HG02759 (cell line): Measurements from ENCODE around the gene KRTCAP2.
"Not testable (repeated sequence)": the region's sequence is repeated elsewhere in the genome, so short reads cannot be mapped to it uniquely, and the experiment has no call there.

Source experiments
- ATAC-seq: cut with Tn5 transposase; IDR thresholded peaks from one replicate; pipeline ENCODE4 v1.9.1; 2021; ENCODE audit warnings: mild to moderate bottlenecking, moderate library complexity; ENCODE audit not compliant: unreplicated experiment

Gene KRTCAP2

GRCh38 chr1:155170101-155170785 lies 2.9 kb downstream of the KRTCAP2 start:
- no peak for ATAC-seq

- ATAC-seq = no peak
Observed at GRCh38 chr1:155169541-155169940, 3.6 kb downstream of the KRTCAP2 start.

GRCh38 chr1:155168456-155169210 lies 4.5 kb downstream of the KRTCAP2 start:
- no peak for ATAC-seq

- not testable (repeated sequence) for ATAC-seq
Observed at GRCh38 chr1:155168105-155168445, 5.0 kb downstream of the KRTCAP2 start.

GRCh38 chr1:155167166-155168104 lies 5.7 kb downstream of the KRTCAP2 start:
- ATAC-seq = peak; percentile 72

DNA sequence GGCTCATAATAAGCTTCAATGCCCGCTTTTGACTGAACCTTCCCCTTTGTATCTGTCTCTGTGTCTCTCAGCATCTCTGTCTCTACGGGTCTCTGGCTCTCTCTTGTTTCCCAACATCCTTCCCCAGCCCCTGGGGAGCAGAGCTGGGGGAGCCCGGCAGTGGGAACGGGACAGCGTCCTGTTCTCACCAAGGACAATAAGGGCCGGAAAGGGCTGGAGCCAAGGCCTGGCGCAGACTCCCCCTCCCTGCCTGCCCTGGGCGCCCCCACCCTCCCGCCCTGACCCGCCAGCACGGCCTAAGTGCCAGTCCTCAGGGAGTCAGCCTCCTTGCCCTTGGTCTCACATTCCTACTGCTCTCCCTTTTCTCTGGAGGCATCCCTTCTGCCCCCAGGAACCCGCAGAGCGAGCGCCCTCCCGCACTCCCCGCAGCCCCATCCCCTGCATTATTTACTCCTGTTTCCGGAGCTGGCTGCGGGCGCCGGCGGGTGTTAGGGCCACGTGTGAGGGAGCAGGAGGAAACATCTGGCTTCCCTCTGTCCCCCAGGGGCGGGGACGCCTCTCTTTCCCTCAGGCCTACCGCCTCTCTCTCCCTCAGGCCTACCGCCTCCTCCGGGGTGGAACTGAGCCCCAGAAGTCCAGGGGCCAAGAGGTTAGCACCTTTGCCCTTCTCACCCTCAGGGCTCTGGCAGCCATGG lies 6.5 kb downstream of the KRTCAP2 start:
- no peak for ATAC-seq

DNA sequence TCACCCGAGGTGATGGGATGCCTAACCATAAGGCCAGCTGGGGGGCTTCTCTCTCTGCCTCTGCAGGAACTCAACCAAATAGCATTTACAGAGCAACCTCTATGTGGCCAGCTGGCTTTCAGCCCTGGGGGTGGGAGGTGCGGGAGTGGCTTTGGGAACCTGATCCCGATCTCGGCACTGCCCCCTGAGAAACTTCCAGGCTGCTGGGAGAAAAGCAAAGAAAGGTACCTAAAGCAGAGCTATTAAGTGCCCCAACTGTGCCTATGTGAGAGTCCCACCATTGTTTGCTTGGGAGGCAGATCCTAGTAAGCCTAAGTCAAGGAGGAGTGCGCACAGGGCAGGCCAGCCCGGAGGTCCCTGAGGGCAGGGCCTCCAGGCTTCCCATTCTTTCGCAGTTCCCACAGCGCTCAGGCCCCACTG lies 7.0 kb downstream of the KRTCAP2 start:
- ATAC-seq = no peak

DNA sequence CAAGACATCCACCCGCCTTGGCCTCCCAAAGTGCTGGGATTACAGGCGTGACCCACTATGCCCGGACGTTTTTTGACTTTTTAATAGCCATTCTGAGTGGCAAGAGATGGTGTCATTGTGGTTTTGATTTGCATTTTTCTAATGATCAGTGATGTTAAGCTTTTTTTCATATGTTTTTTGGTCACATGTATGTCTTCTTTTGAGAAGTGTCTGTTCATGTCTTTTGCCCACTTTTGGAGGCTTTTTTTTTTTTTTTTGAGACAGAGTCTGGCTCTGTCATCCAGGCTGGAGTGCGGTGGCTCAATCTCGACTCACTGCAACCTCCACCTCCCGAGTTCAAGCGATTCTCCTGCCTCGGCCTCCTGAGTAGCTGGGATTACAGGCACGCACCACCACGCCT lies 8.5 kb downstream of the KRTCAP2 start:
- ATAC-seq = not testable (repeated sequence)

DNA sequence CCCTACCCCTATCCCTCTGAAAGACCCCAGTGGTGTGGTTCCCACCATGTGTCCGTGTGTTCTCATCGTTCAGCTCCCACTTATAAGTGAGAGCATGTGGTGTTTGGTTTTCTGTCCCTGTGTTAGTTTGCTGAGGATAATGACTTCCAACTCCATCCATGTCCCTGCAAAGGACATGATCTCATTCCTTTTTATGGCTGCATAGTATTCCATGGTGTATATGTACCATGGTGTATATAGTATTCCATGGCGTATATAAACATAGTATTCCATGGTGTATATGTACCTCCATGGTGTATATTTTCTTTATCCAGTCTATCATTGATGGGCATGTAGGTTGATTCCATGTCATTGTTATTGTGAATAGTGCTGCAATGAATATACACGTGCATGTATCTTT lies 9.3 kb downstream of the KRTCAP2 start:
- ATAC-seq = not testable (repeated sequence)

DNA sequence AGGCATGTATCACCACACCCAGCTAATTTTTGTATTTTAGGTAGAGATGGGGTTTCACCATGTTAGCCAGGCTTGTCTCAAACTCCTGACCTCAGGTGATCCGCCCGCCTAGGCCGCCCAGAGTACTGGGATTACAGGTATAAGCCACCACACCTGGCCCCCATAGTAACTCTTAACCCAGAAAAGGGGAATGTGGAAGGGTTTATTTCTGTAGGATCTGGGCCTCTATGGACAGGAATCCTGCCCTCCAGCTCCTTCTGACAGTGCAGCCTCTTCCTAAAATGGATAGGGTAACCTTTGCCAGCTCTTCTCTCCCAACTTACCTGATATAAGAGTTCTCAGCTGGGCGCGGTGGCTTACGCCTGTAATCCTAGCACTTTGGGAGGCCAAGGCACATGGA lies 10.5 kb downstream of the KRTCAP2 start:
- not testable (repeated sequence) for ATAC-seq

DNA sequence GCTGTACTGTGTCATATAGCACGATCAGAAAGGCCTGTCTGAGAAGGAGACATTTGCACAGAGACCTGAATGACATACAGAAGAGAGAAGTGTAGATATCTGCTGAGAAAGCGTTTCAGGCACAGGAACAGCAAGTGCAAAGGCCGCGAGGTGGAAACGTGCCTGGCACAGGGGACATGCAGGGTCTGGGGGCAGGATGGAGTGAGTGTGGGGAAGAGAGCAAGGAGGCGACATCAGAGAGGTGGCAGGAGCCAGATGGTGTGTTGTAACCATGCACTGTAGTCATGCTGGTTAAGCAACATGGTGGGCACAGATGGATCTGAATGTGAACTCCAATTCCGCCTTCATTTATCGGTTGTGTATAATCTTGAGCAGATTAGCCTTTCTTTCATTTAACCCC lies 13.0 kb downstream of the KRTCAP2 start:
- ATAC-seq = no peak

DNA sequence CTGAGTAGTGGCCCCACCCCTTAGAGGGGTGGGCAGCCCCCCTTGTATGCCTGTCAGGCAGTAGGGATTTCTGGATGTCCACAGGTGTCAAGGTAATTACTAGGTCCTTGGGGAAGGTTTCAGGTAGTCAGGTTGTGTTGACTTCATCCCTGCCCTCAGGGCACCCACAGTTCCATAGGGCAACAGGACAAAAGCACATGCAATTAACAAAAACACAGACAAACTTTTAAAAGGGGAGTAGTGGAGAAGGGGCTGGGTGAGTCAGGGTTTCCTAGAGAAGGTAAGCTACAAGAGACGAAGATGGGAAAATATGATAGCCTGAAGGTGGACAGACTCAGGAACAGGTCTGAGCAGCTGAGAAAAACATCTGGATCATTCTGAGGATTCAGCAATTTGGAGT lies 14.1 kb downstream of the KRTCAP2 start:
- ATAC-seq = no peak

- ATAC-seq = not testable (repeated sequence)
Observed at GRCh38 chr1:155155996-155156643, 17.0 kb downstream of the KRTCAP2 start.

GRCh38 chr1:155145491-155145890 lies 27.6 kb downstream of the KRTCAP2 start:
- ATAC-seq = no peak

GRCh38 chr1:155141749-155142148 lies 31.4 kb downstream of the KRTCAP2 start:
- ATAC-seq = no peak

DNA sequence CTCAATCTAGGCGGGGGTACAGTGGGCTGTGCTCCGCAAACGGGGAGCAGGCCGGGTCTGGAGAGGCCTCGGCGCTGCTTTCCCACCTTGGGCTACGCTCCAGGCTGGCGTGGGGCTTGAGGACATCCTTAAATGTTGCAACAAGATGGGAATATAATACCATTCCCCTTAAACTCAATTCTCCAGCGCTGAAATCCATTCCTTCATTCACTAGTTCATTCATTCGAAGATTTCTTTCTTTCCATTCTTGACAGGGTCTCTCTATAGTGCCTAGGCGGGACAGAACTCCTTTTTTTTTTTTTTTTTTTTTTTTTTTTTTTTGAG lies 32.5 kb downstream of the KRTCAP2 start:
- no peak for ATAC-seq

GRCh38 chr1:155139895-155140629 lies 33.0 kb downstream of the KRTCAP2 start, which contains the start of gene DPM3:
DPM3 (minus strand) TSS chr1:155140531; CDS start chr1:155140240, 291 bp downstream.
- peak; percentile 75 for ATAC-seq

DNA sequence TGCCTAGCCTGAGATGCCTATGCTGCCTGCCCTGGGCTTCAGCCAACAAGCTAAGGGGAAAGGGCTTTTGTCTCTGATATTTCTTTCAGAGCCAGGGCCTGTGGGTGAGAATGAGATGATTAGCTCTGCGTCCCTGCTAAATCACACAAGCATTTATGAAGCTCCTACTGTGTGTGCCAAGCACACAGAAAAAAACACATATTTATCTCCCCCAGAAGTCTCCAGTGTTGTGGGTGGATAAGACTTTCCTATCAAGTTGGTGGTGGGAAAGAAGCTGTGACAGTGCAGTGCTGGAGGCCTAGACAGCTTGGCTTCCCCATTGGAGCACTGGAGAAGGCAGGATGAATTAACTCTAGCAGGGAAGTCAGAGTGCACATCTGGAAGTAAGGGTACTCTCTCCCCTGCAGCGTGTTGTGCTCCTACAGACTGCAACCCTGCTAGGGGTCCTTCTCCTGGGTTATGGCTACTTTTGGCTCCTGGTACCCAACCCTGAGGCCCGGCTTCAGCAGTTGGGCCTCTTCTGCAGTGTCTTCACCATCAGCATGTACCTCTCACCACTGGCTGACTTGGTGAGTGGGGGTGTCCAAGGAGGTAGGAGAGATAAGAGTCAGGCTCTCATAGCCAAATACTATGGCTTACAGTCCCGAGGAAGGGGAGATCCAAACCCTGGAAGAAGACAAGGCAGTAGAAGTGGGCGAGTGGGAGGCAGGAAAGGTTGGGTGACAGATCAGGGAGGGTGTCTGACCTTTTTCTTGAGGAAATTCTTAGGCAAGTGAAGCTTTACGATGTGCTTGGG lies 35.8 kb downstream of the KRTCAP2 start:
- no peak for ATAC-seq

- no peak for ATAC-seq
Observed at GRCh38 chr1:155136748-155137147, 36.4 kb downstream of the KRTCAP2 start.
